ENCODE results near the gene ASS1. TPM values are rescaled to one million over a fixed set of nuclear protein-coding genes. Genes with fewer than 3 reads are reported as not detected.

The ASS1 gene
- total and polyA plus RNA-seq, 10 donors, result 15.4 to 37.4 (median 26.6) TPM

- Histone ChIP-seq H3K4me1 (no peaks in the 10 kb centered on the region), H3K27me3 (replicated peaks in 1 of 7) (peaks cover 0 to 61% (median 17%) of the 10 kb centered on the region in 7 donors), H3K4me3 (no peak overlapping the region), H3K27ac (no peak overlapping the region), H3K36me3 (peaks cover 0 to 29% (median 0%) of the 10 kb centered on the region in 6 donors), H3K9me3 (no peaks in the 10 kb centered on the region)
- TF ChIP-seq CTCF (IDR thresholded peaks at IDR 0.05 in 8 of 11, conservative IDR thresholded peaks at IDR 0.05 in 3 of 11), result no peak
- no peak for TF ChIP-seq POLR2AphosphoS5 (IDR thresholded peaks at IDR 0.05)
- TF ChIP-seq POLR2A (IDR thresholded peaks at IDR 0.05), result no peak
- WGBS, 5 donors, result 41 to 66% (median 48%) methylated on average over 14 to 15 of the region's 15 CpGs
- no peak for DNase-seq
- intact Hi-C loops (cut with DNase I; ENCODE audit: low total_unique reads), result no loop called here
These were observed 29.3 kb downstream of the ASS1 start for GRCh38 chr9:130474106-130474505.

- intact Hi-C loops (cut with DNase I; ENCODE audit: low total_unique reads), result no loop called here
- Histone ChIP-seq H3K9me3 (no peaks in the 10 kb centered on the region), H3K4me1 (no peaks in the 10 kb centered on the region), H3K4me3 (no peak overlapping the region), H3K27me3 (replicated peaks in 1 of 7) (peaks cover 0 to 43% (median 11%) of the 10 kb centered on the region in 7 donors), H3K36me3 (peaks cover 0 to 29% (median 0%) of the 10 kb centered on the region in 6 donors), H3K27ac (no peak overlapping the region)
- WGBS, 5 donors, result 77 to 82% (median 80%) methylated on average over 21 of the region's 21 CpGs
- no peak for DNase-seq
- no peak for TF ChIP-seq POLR2AphosphoS5 (IDR thresholded peaks at IDR 0.05)
- TF ChIP-seq POLR2A (IDR thresholded peaks at IDR 0.05), result no peak
- no peak for TF ChIP-seq CTCF (IDR thresholded peaks at IDR 0.05 in 8 of 11, conservative IDR thresholded peaks at IDR 0.05 in 3 of 11)
These were observed 31.5 kb downstream of the ASS1 start for GRCh38 chr9:130476151-130476730.

- no peak overlapping the region for H3K27ac ChIP-seq
- peaks cover 0 to 26% (median 0%) of the 10 kb centered on the region in 6 donors for H3K36me3 ChIP-seq
- no peak for DNase-seq
- H3K4me3 ChIP-seq, result no peak overlapping the region
- H3K9me3 ChIP-seq, result no peaks in the 10 kb centered on the region
- WGBS, 5 donors, result 86 to 91% (median 88%) methylated on average over 11 to 12 of the region's 12 CpGs
- H3K4me1 ChIP-seq, result no peaks in the 10 kb centered on the region
- H3K27me3 ChIP-seq (replicated peaks in 1 of 7), result peaks cover 0 to 32% (median 3%) of the 10 kb centered on the region in 7 donors
- intact Hi-C loops (cut with DNase I; ENCODE audit: low total_unique reads), result no loop called here
- no peak for TF ChIP-seq CTCF (IDR thresholded peaks at IDR 0.05 in 8 of 11, conservative IDR thresholded peaks at IDR 0.05 in 3 of 11)
- TF ChIP-seq POLR2A (IDR thresholded peaks at IDR 0.05), result no peak
- TF ChIP-seq POLR2AphosphoS5 (IDR thresholded peaks at IDR 0.05), result no peak
These were observed 32.8 kb downstream of the ASS1 start for GRCh38 chr9:130477564-130477963.

- no peak for DNase-seq
- Histone ChIP-seq H3K4me1 (no peaks in the 10 kb centered on the region), H3K27ac (no peak overlapping the region), H3K27me3 (replicated peaks in 1 of 7) (peaks cover 0 to 31% (median 0%) of the 10 kb centered on the region in 7 donors), H3K36me3 (peaks cover 0 to 26% (median 0%) of the 10 kb centered on the region in 6 donors), H3K9me3 (no peaks in the 10 kb centered on the region), H3K4me3 (no peak overlapping the region)
- intact Hi-C loops (cut with DNase I; ENCODE audit: low total_unique reads), result no loop called here
- WGBS, 5 donors, result 88 to 97% (median 94%) methylated on average over 7 to 9 of the region's 9 CpGs
- TF ChIP-seq POLR2AphosphoS5 (IDR thresholded peaks at IDR 0.05) (no peak), CTCF (IDR thresholded peaks at IDR 0.05 in 8 of 11, conservative IDR thresholded peaks at IDR 0.05 in 3 of 11) (no peak), POLR2A (IDR thresholded peaks at IDR 0.05) (no peak)
These were observed 33.4 kb downstream of the ASS1 start for GRCh38 chr9:130478152-130478551.

Measured in spleen (tissue), 11 donors.